22Rv1 (cell line): ENCODE measurements around the gene AACS.

Source experiments
- CTCF ChIP-seq: fragments of 450-650 bp; IDR thresholded peaks from 2 replicates; pipeline ENCODE4 v1.5.1; 2017; ENCODE audit warnings: mild to moderate bottlenecking
- ZFX ChIP-seq: fragments of 450-650 bp; IDR thresholded peaks from 2 replicates; pipeline ENCODE4 v1.6.1; 2017; ENCODE audit warnings: antibody characterized with exemption, borderline replicate concordance

GRCh38 chr12:125133616-125134015 lies 68.4 kb downstream of the AACS start:
- no peak for TF ChIP-seq CTCF
- no peak for TF ChIP-seq ZFX
